ENCODE data around the gene ABCA2.
"Not testable (repeated sequence)": the region's sequence is repeated elsewhere in the genome, so short reads cannot be mapped to it uniquely, and the experiment has no call there.

Gene ABCA2

GRCh38 chr9:137048655-137049543, 20.9 kb upstream of the ABCA2 start:
- no peak for DNase-seq (ENCODE audit: low read depth in 4 of 4, low spot score in 1 of 4)

- DNase-seq (ENCODE audit: low read depth in 4 of 4, low spot score in 1 of 4), result peak; percentile 60 to 75 (median 70)
Observed at GRCh38 chr9:137046088-137046787, 18.2 kb upstream of the ABCA2 start, which contains the start of gene NPDC1. TSS of gene NPDC1 (minus strand) at chr9:137046177. CDS start at chr9:137045989, 188 bp downstream.

- no peak for DNase-seq (ENCODE audit: low read depth in 4 of 4, low spot score in 1 of 4)
Observed at GRCh38 chr9:137045294-137046087, 17.5 kb upstream of the ABCA2 start.

- DNase-seq (ENCODE audit: low read depth in 4 of 4, low spot score in 1 of 4), result no peak
Observed at GRCh38 chr9:137044502-137045177, 16.6 kb upstream of the ABCA2 start.

- DNase-seq (ENCODE audit: low read depth in 4 of 4, low spot score in 1 of 4), result no peak
Observed at GRCh38 chr9:137044037-137044436, 16.0 kb upstream of the ABCA2 start.

GRCh38 chr9:137042751-137043727, 15.0 kb upstream of the ABCA2 start:
- DNase-seq (ENCODE audit: low read depth in 4 of 4, low spot score in 1 of 4), result no peak

GRCh38 chr9:137041124-137041523, 13.1 kb upstream of the ABCA2 start:
- no peak for DNase-seq (ENCODE audit: low read depth in 4 of 4, low spot score in 1 of 4)

GRCh38 chr9:137040568-137040967, 12.5 kb upstream of the ABCA2 start:
- no peak for DNase-seq (ENCODE audit: low read depth in 4 of 4, low spot score in 1 of 4)

GRCh38 chr9:137039611-137040366, 11.8 kb upstream of the ABCA2 start:
- DNase-seq (ENCODE audit: low read depth in 4 of 4, low spot score in 1 of 4), result no peak

GRCh38 chr9:137038916-137039315, 10.9 kb upstream of the ABCA2 start:
- DNase-seq (ENCODE audit: low read depth in 4 of 4, low spot score in 1 of 4), result no peak

GRCh38 chr9:137037483-137037882, 9.4 kb upstream of the ABCA2 start:
- no peak for DNase-seq (ENCODE audit: low read depth in 4 of 4, low spot score in 1 of 4)

- DNase-seq (ENCODE audit: low read depth in 4 of 4, low spot score in 1 of 4), result no peak
Observed at GRCh38 chr9:137037035-137037434, 9.0 kb upstream of the ABCA2 start.

- DNase-seq (ENCODE audit: low read depth in 4 of 4, low spot score in 1 of 4), result no peak
Observed at GRCh38 chr9:137035937-137036336, 7.9 kb upstream of the ABCA2 start.

GRCh38 chr9:137035507-137035834, 7.4 kb upstream of the ABCA2 start:
- no peak for DNase-seq (ENCODE audit: low read depth in 4 of 4, low spot score in 1 of 4)

GRCh38 chr9:137034709-137035506, 6.9 kb upstream of the ABCA2 start:
- DNase-seq (ENCODE audit: low read depth in 4 of 4, low spot score in 1 of 4), result peak; percentile 71 to 84 (median 78)

- no peak for DNase-seq (ENCODE audit: low read depth in 4 of 4, low spot score in 1 of 4)
Observed at GRCh38 chr9:137034039-137034708, 6.1 kb upstream of the ABCA2 start.

- DNase-seq (ENCODE audit: low read depth in 4 of 4, low spot score in 1 of 4), result not testable (repeated sequence)
Observed at GRCh38 chr9:137033481-137033880, 5.4 kb upstream of the ABCA2 start.

- DNase-seq (ENCODE audit: low read depth in 4 of 4, low spot score in 1 of 4), result no peak
Observed at GRCh38 chr9:137032858-137033257, 4.8 kb upstream of the ABCA2 start.
